Suppressor macrophage treated with lipopolysaccharide for 1 hour (primary cell): ENCODE data around the gene ANKHD1.
"Not testable (repeated sequence)": the region's sequence is repeated elsewhere in the genome, so short reads cannot be mapped to it uniquely, and the experiment has no call there.

Experiments
- DNase-seq, 3 donors: peaks; one replicate each; pipeline ENCODE4 v3.0.0-alpha.2; 2020 to 2022

ANKHD1 gene

DNA sequence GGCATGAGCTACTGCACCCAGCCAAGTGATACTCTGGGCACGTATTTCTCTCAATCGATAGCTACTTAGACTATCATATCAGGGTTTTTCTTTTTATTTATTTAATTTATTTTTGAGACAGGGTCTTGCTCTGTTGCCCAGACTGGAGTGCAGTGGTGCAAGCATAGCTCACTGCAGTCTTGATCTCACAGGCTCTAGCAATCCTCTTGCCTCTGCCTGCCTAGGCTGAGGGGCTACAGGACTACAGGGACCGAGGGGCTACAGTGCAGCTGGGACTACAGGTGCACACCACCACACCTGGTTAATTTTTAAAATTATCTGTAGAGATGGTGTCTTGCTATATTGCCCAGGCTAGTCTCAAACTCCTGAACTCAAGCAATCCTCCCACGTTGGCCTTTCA lies 20.3 kb upstream of the ANKHD1 start:
- no peak for DNase-seq

DNA sequence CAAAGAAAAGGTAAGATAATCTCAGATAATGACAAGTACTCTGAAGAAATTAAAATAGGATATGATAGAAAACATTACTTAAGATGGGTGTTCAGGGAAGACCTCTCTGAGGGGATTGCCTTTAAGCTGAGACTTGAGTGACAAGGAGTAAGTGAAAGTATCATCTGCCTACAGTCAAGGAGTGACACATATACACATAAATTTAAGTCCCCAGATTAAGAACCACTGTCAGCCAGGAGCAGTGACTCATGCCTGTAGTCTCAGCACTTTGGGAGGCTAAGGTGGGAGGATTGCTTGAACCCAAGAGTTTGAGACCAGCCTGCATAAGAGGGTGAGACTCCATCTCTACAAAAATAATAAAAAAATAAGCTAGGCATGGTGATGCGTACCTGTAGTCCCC lies 19.7 kb upstream of the ANKHD1 start:
- DNase-seq: no peak

DNA sequence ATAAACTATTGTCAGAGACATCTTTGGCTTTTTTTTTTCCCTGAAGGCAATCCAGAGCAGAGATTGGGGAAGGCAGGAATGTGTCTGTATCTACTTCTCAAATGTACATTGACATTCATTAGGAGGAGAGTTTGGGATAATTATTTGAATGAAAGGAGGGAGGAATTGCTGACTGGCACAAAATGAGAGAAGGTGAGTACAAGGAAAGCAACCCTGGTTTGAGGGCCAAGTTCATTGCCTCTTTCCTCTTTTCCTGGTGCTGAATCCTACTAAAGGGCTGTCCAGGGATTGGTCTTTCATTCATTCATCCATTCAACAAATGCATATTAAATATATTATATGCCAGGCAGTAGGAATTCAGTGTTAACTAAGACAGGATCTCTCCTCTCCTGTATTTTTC lies 18.8 kb upstream of the ANKHD1 start:
- DNase-seq: no peak

DNA sequence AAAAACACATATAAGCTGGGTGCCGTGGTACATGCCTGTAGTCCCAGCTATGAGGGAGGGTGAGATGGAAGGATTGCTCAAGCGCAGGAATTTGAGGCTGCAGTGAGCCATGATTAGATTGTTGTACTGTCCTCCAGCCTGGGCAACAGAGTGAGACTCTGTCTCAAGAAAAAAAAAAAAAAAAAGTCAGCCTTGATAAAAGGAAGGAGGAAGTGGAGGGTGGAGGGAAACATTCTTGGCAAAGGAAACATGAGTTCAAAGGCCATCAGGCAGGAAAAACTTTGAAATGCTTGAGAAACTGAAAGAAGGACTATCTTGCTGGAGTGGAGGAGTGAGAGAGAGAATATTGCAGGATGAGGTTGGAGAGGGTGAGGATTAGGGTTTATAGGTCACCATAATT lies 18.3 kb upstream of the ANKHD1 start:
- DNase-seq: no peak

DNA sequence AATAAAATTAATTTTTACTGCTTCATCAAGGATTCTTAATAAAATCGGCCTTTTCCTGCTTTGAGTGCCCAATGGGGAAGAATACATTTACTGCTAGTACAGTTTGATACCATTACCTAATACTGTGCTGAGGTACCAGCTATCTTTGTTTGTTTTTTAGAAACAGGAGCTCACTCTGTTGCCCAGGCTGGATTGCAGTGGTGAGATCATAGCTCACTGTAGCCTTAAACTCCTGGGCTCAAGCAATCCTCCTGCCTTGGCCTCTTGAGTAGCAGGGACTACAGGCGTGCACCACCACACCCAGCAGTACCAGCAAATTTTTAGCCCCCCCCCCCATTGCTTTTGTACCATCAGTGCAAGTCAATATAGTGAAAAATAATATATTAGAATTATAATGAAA lies 13.6 kb upstream of the ANKHD1 start:
- no peak for DNase-seq

DNA sequence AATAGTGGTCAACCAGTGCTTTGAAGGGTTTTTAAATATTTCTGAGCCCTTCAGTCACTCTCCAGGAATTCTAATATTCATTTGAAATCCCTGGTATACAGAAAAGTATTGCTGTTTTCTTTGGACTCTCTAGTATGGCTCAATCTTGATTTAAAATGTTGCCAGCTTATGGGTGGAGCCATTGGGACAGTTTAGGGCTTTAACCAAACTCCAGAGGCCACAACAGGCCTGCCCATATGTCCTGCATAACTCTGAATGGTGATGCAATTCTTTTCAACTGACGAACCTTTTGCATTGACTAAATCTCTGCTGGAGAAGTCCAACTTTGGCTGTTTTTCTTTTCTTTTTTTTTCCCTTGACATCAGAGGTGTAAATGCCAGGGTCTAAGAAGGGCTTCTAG lies 10.3 kb upstream of the ANKHD1 start:
- DNase-seq: no peak

DNA sequence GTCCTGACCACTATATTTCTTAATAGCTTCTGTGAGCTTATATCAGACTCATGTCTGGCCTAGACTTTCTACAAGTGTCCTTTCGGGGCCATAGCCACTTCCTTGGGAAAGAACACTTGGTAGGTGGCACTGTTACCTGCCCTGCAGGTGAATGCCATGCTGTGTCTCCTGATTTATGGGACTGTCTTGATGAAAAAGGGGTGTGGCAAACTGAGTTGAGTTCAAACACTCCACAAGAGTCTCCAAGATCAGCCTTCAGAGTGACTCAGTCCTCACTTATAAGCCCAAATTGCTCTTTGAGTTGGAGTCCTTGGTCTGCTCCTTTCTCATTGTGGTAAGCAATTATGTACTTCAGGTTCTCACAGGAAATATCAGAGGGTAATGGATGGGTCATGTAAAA lies 9.9 kb upstream of the ANKHD1 start:
- no peak for DNase-seq

DNA sequence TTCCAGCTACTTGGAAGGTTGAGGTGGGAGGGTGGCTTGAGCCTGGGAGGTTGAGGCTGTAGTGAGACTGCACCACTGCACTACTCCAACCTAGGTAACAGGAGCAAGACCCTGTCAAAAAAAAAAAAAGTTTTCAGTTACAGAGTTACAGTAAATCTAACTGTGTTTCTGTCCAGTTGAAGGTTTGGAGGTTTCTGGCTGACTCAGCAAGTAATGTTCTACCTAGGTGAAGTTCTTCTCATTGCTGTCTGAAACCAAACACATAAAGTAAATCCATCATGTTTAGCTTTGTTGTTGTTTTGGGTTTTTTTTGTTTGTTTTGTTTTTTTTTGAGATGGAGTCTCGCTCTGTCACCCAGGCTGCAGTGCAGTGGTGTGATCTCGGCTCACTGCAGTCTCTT lies 7.9 kb upstream of the ANKHD1 start:
- DNase-seq: no peak

DNA sequence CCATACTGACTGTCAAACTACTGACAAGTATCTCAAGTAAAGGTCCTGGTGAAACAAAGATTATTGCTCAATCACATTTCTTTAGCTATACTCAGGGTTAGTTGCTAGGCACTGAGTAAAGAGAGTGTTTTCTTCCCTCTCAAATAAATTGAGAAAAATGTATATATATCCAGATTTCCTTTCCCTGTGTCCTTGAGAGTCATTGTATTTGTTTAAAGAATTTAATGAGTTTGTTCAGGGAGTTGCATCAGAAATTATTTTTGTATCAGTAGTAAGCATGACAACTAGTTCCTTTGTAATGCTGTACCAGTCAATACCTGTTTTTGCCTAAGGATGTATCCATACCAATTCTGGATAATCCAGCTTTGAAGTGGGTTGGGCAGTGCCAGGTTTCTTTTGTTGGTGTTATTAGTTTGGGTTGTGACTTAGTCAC lies 3.2 kb upstream of the ANKHD1 start:
- DNase-seq: no peak

DNA sequence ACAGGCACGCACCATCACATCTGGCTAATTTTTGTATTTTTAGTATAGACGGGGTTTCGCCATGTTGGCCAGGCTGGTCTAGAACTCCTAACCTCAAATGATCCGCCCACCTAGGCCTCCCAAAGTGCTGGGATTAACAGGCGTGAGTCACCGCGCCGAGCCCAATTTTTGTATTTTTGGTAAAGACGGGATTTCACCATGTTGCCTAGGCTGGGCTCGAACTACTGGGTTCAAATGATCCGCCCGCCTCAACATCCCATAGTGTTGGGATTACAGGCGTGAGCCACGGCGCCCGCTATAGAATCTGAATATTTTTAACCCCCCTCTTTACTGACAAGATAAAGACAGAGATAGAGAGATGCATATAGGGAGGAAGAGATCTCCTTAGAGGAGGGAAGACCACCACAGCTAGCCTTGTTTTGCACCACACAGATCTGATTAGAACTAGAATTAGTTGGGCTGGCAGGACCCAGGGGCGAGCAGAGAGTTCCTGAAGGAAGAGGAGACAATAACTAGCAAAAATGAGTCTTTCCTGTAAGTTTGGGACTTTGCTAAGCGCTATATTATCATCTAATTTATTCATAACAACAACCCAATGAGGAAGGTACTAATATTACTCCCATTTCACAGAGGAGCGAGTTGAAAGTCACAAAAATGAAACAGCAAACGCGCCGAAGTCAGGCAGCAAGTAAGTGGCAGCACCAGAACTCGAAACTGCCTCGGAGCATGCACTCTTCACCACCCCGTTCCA lies 1.5 kb upstream of the ANKHD1 start:
- DNase-seq: no peak

DNA sequence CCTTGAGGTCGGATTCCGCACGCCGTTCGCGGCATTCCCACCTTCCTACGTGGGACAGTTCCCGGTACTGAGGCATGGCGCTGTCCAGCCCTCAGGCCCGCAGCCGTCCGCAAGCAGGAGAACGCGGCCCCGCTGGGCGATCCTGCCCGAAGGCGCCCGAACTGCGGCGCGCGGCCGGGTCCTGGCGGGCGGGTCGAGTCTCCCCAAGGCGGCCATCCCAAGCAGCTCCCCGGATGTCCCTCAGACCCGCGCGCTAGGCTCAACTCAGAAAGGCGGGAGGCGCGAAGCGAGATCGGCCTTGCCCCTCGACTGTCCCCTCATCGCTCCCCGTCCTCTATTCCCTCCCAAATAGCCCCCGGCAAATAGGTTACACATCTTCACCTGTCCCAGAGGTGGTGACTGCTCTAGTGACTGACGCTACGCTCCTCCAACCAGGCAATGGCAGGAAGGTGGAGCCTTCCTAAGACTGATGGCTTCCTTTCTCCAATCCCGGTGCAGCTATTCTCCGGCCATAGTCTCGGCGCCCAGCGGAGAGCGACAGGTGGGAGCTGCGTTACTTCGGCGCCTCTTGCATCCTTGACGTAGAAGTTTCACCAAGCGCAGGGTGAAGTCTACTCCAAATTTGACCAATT lies 787 bp upstream of the ANKHD1 start:
- peak; percentile 92 to 93 (median 92) for DNase-seq

DNA sequence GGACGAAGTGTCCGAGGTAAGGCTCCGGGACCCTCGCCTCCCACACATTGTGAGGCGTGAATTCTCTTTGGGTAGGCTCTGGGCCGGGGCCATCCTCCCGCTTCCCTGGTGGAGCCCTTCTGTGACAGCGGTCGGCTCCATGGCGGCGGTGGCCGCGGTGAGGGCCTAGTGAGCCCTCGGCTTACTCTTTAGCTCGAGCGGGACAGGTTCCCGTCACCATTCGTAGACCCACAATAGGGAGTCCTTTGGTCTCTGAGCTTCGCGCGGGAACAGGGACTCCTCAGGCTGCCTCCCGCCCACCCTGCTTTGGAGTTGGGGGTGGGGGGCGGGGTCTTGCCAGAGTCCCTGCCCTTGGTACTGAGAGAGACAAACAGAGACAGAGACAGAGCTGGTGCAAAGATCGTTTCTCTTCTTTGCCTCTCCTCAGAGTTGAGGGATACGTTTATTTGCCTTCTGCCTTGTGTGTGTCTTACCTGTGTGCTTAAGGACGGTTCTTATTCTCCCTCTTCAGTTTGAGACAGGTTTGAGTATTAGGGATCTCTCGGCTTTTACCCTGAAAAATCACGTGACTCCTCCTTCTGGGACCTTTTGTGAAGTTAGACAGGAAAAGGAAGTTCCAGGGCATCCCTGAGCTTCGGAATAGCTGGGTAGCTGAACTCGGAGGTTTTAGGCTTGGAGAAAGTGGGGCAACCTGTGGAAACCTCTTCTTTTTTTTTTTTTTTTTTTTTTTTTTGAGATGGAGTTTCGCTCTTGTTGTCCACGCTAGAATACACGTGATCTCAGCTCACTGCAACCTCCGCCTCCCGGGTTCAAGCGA lies 833 bp downstream of the ANKHD1 start:
- DNase-seq: peak; percentile 73 to 82 (median 74)

DNA sequence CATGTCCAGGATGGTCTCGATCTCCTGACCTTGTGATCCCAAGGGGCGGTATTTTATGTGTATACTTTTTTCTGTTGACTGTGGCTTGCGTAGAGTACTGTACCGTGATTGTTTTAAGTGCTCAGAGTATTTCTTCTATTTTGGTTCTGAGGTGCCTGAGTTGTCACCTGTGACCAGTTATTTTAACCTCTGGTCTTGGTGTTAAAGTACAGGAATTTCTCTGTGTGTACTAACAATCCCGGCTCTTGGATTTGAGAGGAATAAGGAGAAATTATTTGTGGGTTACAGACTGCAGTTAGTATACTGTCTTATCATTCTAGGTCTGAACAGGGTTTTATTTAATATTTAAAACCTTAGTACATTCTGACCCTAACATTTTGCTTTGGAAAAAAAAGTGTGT lies 2.0 kb downstream of the ANKHD1 start:
- DNase-seq: no peak

DNA sequence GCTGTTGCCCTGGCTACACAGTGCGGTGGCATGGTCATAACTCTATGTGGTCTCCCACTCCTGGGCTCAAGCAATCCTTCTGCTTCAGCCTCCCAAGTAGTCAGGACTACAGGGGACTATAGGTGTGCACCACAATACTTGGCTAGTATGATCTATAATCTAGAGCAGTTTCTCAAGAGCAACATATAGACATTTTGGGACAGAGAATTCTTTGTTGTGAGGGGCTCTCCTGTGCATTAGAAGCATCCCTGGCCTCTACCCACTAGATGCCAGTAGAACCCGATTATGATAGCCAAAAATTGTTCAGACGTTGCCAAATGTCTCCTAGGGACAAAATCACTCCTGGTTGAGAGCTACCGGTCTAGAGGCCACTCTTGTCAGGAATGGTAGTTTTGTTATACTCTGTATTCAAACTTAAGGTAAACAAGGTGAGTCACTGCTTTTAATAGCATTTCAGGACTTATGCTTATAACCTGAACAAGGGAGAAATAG lies 7.2 kb downstream of the ANKHD1 start:
- DNase-seq: no peak

DNA sequence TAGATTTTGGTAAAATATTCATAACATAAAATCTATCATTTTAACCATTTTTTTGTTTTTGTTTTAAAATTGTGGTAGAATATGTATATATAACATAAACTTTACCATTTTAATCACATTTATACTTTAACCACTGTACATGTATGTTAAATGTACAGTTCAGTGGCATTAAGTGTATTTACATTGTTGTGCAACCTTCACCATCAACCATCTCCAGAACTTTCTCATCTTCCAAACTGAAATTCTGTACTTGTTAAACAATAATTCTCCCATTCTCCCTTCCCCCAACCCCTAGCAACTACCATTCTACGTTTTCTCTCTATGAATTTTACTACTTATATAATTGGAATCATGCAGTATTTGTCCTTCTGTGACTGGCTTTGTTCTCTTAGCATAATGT lies 11.6 kb downstream of the ANKHD1 start:
- DNase-seq: no peak

DNA sequence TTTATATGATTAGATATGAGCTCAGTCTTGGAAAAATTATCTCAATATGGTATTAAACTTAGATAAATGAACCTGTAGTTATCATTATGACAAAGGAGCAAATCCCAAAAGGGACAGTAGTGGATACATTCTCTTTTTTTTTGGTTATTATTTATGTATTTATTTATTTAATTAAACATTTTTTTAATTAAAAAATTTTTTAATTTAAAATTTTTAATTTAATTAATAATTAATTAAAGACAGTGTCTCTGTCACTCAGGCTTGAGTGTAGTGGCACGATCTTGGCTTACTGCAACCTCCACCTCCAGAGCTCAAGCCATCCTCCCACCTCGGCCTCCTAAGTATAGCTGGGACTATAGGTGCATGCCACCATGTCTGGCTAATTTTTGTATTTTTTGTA lies 15.6 kb downstream of the ANKHD1 start:
- DNase-seq: no peak

DNA sequence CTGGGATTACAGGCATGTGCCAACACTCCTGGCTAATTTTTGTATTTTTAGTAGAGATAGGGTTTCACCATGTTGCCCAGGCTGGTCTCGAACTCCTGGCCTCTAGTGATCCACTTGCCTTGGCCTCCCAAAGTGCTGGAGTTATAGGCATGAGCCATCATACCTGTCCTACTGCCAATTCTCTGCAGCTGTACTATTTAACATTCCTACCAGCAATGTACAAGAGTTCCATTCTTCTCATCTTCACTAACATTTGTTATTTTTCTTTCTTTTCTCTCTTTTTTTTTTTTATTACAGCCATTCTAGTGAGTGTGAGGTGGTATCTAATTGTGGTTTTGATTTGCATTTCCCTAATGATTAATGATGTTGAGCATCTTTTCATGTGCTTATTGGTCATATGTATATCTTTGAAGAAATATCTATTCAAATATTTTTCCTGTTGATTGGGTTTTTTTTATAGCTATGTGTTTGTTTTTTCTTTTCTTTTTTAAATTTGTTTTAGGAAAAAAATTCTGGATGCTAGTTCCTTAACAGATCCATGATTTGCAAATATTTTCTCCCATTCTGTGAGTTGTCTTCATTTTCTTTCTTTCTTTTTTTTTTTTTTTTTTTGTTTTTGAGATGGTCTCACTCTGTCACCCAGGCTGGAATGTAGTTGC lies 17.4 kb downstream of the ANKHD1 start:
- no peak for DNase-seq

DNA sequence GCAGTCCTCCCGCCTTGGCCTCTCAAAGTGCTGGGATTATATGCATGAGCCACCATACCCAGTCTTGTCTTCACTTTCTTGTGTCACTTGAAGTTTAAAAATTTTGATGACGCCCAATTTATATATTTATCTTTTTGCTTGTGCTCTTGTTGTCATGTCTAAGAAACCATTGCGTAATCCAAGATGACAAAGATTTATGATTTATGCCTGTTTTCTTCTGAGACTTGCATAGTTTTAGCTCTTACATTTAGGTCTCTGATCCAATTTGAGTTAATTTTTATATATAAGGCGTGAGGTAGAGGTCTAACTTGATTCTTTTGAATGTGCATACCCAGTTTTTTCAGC lies 18.6 kb downstream of the ANKHD1 start:
- peak; percentile 4 to 50 (median 50) for DNase-seq

DNA sequence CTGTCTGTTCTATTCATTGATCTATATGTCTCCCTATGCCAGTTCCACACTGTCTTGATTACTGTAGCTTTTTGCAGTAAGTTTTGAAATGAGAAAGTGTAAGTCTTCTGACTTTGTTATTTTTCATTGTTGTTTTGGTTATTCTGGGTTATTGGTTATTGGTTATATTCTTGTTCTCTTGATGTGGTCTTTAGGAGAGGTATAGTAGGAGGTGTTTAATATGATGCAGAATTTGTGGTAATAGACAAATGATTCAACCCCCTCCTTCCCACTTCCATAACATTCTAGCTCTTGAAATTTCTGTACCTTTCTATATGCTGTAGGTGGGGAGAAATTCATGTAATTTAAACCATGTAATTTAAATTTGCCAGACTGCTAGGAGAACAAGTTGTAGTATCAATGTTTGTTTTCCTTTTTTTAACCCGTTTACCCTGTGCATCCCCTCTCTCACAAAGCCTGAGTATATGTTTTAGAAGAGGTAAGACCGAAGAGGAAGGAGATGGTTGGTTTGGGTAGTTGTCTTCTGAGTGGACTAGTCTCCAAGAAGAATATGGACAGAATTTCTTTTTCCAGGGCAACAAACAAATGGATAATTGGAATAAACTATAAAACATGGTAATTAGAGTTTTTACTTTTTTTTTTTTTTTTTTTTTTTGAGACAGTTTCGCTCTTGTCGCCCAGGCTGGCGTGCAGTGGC lies 19.2 kb downstream of the ANKHD1 start:
- DNase-seq: no peak

DNA sequence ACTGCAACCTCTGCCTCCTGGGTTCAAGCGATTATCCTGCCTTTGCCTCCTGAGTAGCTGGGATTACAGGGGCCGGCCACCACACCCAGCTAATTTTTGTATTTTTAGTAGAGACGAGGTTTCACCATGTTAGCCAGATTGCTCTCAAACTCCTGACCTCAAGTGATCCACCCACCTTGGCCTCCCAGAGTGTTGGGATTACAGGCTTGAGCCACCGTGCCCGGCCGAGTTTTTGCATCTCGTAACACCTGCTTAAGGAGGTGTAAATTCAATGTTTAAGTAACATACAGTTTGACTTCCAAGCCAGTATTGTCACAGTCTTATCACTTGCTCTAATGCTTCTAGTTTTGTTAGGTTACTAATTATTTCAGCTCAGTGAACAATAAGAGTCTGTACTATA lies 19.7 kb downstream of the ANKHD1 start:
- not testable (repeated sequence) for DNase-seq

DNA sequence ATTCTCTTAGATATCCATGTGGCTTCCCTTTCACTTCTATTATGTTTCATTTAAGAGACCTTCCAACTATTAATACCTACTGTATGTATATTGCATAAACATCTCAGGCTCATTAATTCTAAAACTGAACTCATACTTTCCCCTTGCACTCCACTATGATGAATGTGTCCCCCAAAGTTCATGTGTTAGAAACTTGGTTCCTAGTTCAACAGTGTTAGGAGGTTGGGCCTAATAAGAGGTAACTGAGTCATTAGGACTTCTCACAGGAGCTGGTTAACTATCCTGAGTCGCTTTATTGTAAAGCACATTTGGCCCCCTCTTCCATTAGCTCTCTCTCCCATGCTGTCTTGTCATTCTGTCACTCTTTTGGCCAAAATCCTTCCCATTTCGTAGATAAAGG lies 22.0 kb downstream of the ANKHD1 start:
- no peak for DNase-seq

DNA sequence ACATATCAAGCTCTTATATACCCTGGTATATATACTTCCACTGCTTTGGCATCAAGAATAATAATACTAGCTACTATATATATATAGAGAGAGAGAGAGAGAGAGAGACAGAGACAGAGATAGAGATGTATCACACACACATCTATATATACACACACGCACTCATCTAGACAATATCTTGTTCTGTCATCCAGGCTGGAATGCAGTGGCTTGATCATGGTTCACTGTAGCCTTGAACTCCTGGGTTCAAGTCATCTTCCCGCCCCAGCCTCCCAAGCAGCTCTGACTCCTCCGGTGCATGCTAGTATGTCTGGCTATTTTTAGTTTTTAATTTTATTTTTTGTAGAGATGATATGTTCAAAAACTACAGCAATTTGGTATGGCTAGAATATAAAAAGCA lies 22.5 kb downstream of the ANKHD1 start:
- no peak for DNase-seq

DNA sequence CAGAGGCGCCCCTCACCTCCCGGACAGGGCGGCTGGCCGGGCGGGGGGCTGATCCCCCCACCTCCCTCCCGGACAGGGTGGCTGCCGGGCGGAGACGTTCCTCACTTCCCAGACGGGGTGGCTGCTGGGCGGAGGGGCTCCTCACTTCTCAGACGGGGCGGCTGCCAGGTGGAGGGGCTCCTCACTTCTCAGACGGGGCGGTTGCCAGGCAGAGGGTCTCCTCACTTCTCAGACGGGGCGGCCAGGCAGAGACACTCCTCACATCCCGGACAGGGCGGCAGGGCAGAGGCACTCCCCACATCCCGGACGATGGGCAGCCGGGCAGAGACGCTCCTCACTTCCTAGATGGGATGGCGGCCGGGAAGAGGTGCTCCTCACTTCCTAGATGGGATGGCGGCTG lies 26.1 kb downstream of the ANKHD1 start:
- not testable (repeated sequence) for DNase-seq
